Endometrium (tissue), 2 donors: ENCODE measurements around the gene VASP.

Experiments used
- FAIRE-seq: peaks from 2 replicates; lab custom pipeline; 2012; peaks lifted over from hg19 to GRCh38; lab: Jason Lieb, UNC
- donor health status: control.
- donor health status: control.

The VASP gene

GRCh38 chr19:45558399-45558878 lies 51.2 kb downstream of the VASP start:
- FAIRE-seq, result no peak

GRCh38 chr19:45560038-45560437 lies 52.8 kb downstream of the VASP start:
- no peak for FAIRE-seq

- FAIRE-seq, result no peak
Observed at GRCh38 chr19:45560686-45561085, 53.4 kb downstream of the VASP start.

- FAIRE-seq, result no peak
Observed at GRCh38 chr19:45564131-45564780, 57.0 kb downstream of the VASP start.

GRCh38 chr19:45567609-45568008 lies 60.3 kb downstream of the VASP start:
- FAIRE-seq, result no peak

GRCh38 chr19:45568732-45569131 lies 61.5 kb downstream of the VASP start:
- no peak for FAIRE-seq

- no peak for FAIRE-seq
Observed at GRCh38 chr19:45569619-45570421, 62.5 kb downstream of the VASP start.

- FAIRE-seq, result no peak
Observed at GRCh38 chr19:45571457-45572220, 64.4 kb downstream of the VASP start.

- no peak for FAIRE-seq
Observed at GRCh38 chr19:45574526-45574925, 67.2 kb downstream of the VASP start.

GRCh38 chr19:45575216-45575615 lies 67.9 kb downstream of the VASP start:
- no peak for FAIRE-seq
